22Rv1 (cell line): ENCODE data around the gene ZNF829.

Source experiments
- CTCF ChIP-seq: fragments of 450-650 bp; IDR thresholded peaks from 2 replicates; pipeline ENCODE4 v1.5.1; 2017; ENCODE audit warnings: mild to moderate bottlenecking
- ZFX ChIP-seq: fragments of 450-650 bp; IDR thresholded peaks from 2 replicates; pipeline ENCODE4 v1.6.1; 2017; ENCODE audit warnings: antibody characterized with exemption, borderline replicate concordance

DNA sequence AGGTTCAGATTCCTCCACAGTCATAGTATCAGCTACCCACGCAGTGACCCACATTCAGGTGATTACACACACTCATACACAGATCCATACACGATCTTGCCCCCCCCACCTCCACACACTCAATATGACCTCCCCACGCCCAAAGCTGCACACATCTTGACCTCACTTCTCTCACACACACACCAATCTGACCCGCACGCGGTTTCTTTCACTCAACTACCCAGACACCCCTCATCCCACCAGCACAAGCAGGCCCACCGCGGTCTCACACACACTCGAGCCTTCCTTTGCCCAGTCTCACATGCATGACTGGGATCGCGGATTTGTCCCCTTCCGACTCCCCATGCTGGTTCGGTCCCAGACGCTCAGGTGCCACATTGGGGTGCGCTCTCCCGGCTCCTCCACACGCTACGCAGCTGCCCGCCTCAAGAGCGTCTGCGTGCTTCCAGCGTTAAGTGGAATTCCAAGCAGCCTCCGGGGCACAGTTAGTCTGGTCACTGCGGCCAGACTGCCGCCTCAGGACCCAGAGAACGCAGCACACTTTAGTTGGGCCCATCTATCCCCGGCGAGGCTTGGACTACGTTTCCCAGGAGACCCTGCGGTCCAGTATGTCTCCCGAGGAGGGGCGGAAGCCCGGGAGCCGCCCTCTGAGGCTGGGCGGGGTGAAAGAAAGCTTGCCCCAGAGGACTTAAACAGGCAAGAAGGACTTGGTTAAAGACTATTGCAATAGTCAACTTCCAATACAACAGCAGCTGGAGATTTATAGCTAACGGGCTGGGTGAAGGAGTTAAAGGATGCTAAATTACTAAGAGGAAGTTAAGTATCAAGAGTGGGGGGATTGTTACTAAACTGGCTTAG is 66.2 kb downstream of the ZNF829 start:
- TF ChIP-seq CTCF (no peak), ZFX (no peak)
